IPS-15b (cell line): ENCODE results near the gene ROGDI.

ENCODE experiments used
- H3K27me3 ChIP-seq: one replicate; pipeline ENCODE4 v1.6.1; 2013; ENCODE audit warnings: low read length; ENCODE audit not compliant: control insufficient read depth, insufficient read depth
- H3K36me3 ChIP-seq: one replicate; pipeline ENCODE4 v1.6.1; 2013; ENCODE audit warnings: low read length; ENCODE audit not compliant: control insufficient read depth, insufficient read depth
- H3K4me1 ChIP-seq: one replicate; pipeline ENCODE4 v1.6.1; 2013; ENCODE audit warnings: mild to moderate bottlenecking, low read length; ENCODE audit not compliant: control insufficient read depth, insufficient read depth
- H3K4me3 ChIP-seq: one replicate; pipeline ENCODE4 v1.5.1; 2013; ENCODE audit warnings: low read depth, low read length
- H3K9ac ChIP-seq: one replicate; pipeline ENCODE4 v1.6.1; 2013; ENCODE audit warnings: low read depth, mild to moderate bottlenecking, low read length
- H3K9me3 ChIP-seq: one replicate; pipeline ENCODE4 v1.6.1; 2013; ENCODE audit warnings: mild to moderate bottlenecking, low read length; ENCODE audit not compliant: control insufficient read depth, insufficient read depth

The ROGDI gene

DNA sequence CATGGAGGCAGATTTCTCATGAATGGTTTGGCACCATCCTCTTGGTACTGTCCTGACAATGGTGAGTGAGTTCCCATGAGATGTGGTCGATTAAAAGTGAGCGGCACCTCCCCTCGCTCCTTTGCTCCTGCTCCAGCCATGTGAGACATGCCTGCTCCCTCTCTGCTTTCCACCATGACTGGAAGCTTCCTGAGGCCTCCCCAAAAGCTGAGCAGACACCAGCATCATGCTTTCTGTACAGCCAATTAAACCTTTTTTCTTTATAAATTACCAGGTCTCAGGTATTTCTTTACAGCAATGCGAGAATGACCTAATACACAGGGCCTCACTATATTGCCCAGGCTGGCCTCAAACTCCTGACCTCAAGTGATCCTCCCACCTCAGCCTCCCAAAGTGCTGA lies 47.6 kb downstream of the ROGDI start:
- Histone ChIP-seq H3K4me3 (no peak overlapping the region), H3K4me1 (no peaks in the 10 kb centered on the region), H3K36me3 (peaks cover 39% of the 10 kb centered on the region), H3K9ac (no peak overlapping the region), H3K27me3 (no peaks in the 10 kb centered on the region), H3K9me3 (no peaks in the 10 kb centered on the region)

GRCh38 chr16:4753227-4753626 lies 49.2 kb downstream of the ROGDI start:
- H3K4me3 ChIP-seq: no peak overlapping the region
- H3K9ac ChIP-seq: no peak overlapping the region
- H3K4me1 ChIP-seq: no peaks in the 10 kb centered on the region
- H3K36me3 ChIP-seq: peaks cover 36% of the 10 kb centered on the region
- no peaks in the 10 kb centered on the region for H3K9me3 ChIP-seq
- no peaks in the 10 kb centered on the region for H3K27me3 ChIP-seq

GRCh38 chr16:4752351-4753100 lies 49.9 kb downstream of the ROGDI start:
- Histone ChIP-seq H3K27me3 (no peaks in the 10 kb centered on the region), H3K4me3 (no peak overlapping the region), H3K4me1 (no peaks in the 10 kb centered on the region), H3K9ac (no peak overlapping the region), H3K9me3 (no peaks in the 10 kb centered on the region), H3K36me3 (peaks cover 36% of the 10 kb centered on the region)

- Histone ChIP-seq H3K9me3 (no peaks in the 10 kb centered on the region), H3K9ac (no peak overlapping the region), H3K36me3 (peaks cover 34% of the 10 kb centered on the region), H3K4me1 (no peaks in the 10 kb centered on the region), H3K27me3 (no peaks in the 10 kb centered on the region), H3K4me3 (no peak overlapping the region)
These were observed 51.5 kb downstream of the ROGDI start for GRCh38 chr16:4750896-4751295.

- H3K4me1 ChIP-seq: no peaks in the 10 kb centered on the region
- no peaks in the 10 kb centered on the region for H3K27me3 ChIP-seq
- H3K4me3 ChIP-seq: no peak overlapping the region
- peaks cover 27% of the 10 kb centered on the region for H3K36me3 ChIP-seq
- no peaks in the 10 kb centered on the region for H3K9me3 ChIP-seq
- no peak overlapping the region for H3K9ac ChIP-seq
These were observed 52.7 kb downstream of the ROGDI start for GRCh38 chr16:4749700-4750257.

GRCh38 chr16:4748682-4749411 lies 53.6 kb downstream of the ROGDI start:
- no peaks in the 10 kb centered on the region for H3K4me1 ChIP-seq
- peaks cover 25% of the 10 kb centered on the region for H3K36me3 ChIP-seq
- H3K4me3 ChIP-seq: no peak overlapping the region
- no peaks in the 10 kb centered on the region for H3K9me3 ChIP-seq
- H3K9ac ChIP-seq: no peak overlapping the region
- no peaks in the 10 kb centered on the region for H3K27me3 ChIP-seq

GRCh38 chr16:4747906-4748681 lies 54.3 kb downstream of the ROGDI start:
- H3K4me1 ChIP-seq: peaks cover under 1% of the 10 kb centered on the region
- no peaks in the 10 kb centered on the region for H3K9me3 ChIP-seq
- no peaks in the 10 kb centered on the region for H3K27me3 ChIP-seq
- peaks cover 23% of the 10 kb centered on the region for H3K36me3 ChIP-seq
- H3K9ac ChIP-seq: no peak overlapping the region
- H3K4me3 ChIP-seq: no peak overlapping the region

DNA sequence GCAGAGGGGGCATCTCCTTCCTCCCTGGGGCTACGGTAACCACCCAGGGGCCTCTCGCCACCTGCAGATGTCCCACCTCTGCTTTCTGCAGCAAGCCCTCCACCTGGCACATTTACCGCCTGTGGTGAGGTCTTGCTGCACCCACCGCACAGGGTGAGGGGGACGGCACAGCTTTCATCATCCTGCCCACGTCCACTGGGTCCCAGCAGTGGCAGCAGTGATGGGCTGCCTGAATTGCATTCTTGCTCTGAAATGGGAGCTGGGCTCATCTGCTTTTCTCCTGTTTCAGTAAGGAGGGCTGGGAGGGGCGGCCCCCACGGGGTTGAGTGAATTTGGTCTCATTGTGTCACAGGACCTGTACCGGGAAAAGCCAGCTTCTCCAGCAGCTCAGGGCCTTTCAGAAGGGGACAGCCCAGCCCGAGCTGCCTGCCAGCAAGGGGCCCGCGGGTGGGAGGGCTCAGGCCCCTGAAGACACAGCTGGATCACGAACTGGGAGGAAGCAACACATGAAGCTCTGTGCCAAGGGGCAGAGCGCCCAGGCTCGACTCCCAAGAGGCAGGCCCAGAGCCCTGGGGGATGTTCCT lies 55.4 kb downstream of the ROGDI start:
- no peak overlapping the region for H3K9ac ChIP-seq
- H3K9me3 ChIP-seq: no peaks in the 10 kb centered on the region
- peaks cover 13% of the 10 kb centered on the region for H3K36me3 ChIP-seq
- H3K27me3 ChIP-seq: no peaks in the 10 kb centered on the region
- peaks cover 6% of the 10 kb centered on the region for H3K4me1 ChIP-seq
- no peak overlapping the region for H3K4me3 ChIP-seq
